Thoracic aorta (tissue), 2 donors: ENCODE data around the gene FXR2. TPM values are rescaled to one million over a fixed set of nuclear protein-coding genes. Genes with fewer than 3 reads are reported as not detected.

Experiments used
- ATAC-seq: fragments of 150-250 bp; one replicate; pipeline ENCODE4 v1.8.0; 2017; ENCODE audit warnings: low read depth; ENCODE audit not compliant: insufficient number of reproducible peaks, low FRiP score
- DNase-seq: peaks from one replicate; pipeline ENCODE4 v3.0.0-alpha.2; 2020; ENCODE audit warnings: low spot score
- H3K27ac ChIP-seq, 2 donors: fragments of 200-600 bp; sonication (generic); 1 replicate in 1 of 2; 2 replicates in 1 of 2; pipeline ENCODE4 v1.5.1; 2016; ENCODE audit warnings: mild to moderate bottlenecking in 2 of 2, moderate library complexity in 2 of 2
- H3K27me3 ChIP-seq: fragments of 200-600 bp; sonication (generic); replicated peaks from 2 replicates; pipeline ENCODE4 v1.6.0; 2016; ENCODE audit warnings: mild to moderate bottlenecking; ENCODE audit not compliant: insufficient read depth
- H3K36me3 ChIP-seq: fragments of 200-600 bp; sonication (generic); one replicate; pipeline ENCODE4 v1.5.1; 2016
- H3K4me1 ChIP-seq, 2 donors: fragments of 200-600 bp; sonication (generic); 1 replicate in 1 of 2; 2 replicates in 1 of 2; pipeline versions ENCODE4 v1.5.1 to v1.6.0; 2016; ENCODE audit warnings: low read depth in 2 of 2, mild to moderate bottlenecking in 1 of 2; ENCODE audit not compliant: control insufficient read depth in 1 of 2
- H3K4me3 ChIP-seq: fragments of 200-600 bp; sonication (generic); 2 replicates; pipeline ENCODE4 v1.5.1; 2016; ENCODE audit warnings: mild to moderate bottlenecking
- H3K9me3 ChIP-seq: fragments of 200-600 bp; sonication (generic); 2 replicates; pipeline ENCODE4 v1.5.1; 2016
- CTCF ChIP-seq: fragments of 200-600 bp; sonication (generic); IDR thresholded peaks from one replicate; pipeline ENCODE4 v1.5.1; 2019; ENCODE audit warnings: antibody characterized with exemption
- total RNA-seq, 2 donors: library from RNA; depleted of rRNA; stranded (reverse); fragments of >200 nt; gene quantifications; one replicate each; pipeline versions ENCODE4 v1.1.0 to v1.2.3, GENCODE V29; 2016

The FXR2 gene
- 10 to 100 TPM; 42.8 to 53.9 TPM for total RNA-seq

- Histone ChIP-seq H3K9me3 (no peaks in the 10 kb centered on the region), H3K4me3 (peak within 1 kb of the TSS; percentile 92), H3K36me3 (peaks cover 4% of the 10 kb centered on the region), H3K27me3 (no peaks in the 10 kb centered on the region), H3K27ac (peak within 1 kb of the TSS; percentile 76 to 84), H3K4me1 (peaks cover 15 to 38% of the 10 kb centered on the region in 2 donors)
- TF ChIP-seq CTCF = peak; percentile 33
- ATAC-seq (peak; percentile 98), DNase-seq (peak; percentile 98)
Measured at GRCh38 chr17:7614425-7615264, at the start of gene FXR2. FXR2 (minus strand) TSS chr17:7614897; CDS start chr17:7614532, 365 bp downstream.

- H3K4me3 ChIP-seq = no peak overlapping the region
- TF ChIP-seq CTCF = no peak
- H3K27me3 ChIP-seq = peaks cover 3% of the 10 kb centered on the region
- H3K36me3 ChIP-seq = no peaks in the 10 kb centered on the region
- ATAC-seq (no peak), DNase-seq (no peak)
- no peaks in the 10 kb centered on the region for H3K9me3 ChIP-seq
- H3K27ac ChIP-seq = no peak overlapping the region
- no peaks in the 10 kb centered on the region for H3K4me1 ChIP-seq
Measured at GRCh38 chr17:7656958-7657609, 42.4 kb upstream of the FXR2 start.

- Histone ChIP-seq H3K4me3 (no peak overlapping the region), H3K9me3 (no peaks in the 10 kb centered on the region), H3K4me1 (peaks cover 12 to 15% of the 10 kb centered on the region in 2 donors), H3K36me3 (no peaks in the 10 kb centered on the region), H3K27ac (no peak overlapping the region), H3K27me3 (peaks cover 18% of the 10 kb centered on the region)
- no peak for DNase-seq
- TF ChIP-seq CTCF = no peak
- no peak for ATAC-seq
Measured at GRCh38 chr17:7655541-7655840, 40.8 kb upstream of the FXR2 start.

GRCh38 chr17:7654832-7655540 is 40.3 kb upstream of the FXR2 start:
- DNase-seq = no peak
- TF ChIP-seq CTCF = no peak
- Histone ChIP-seq H3K36me3 (no peaks in the 10 kb centered on the region), H3K4me1 (peaks cover 14 to 20% of the 10 kb centered on the region in 2 donors), H3K9me3 (no peaks in the 10 kb centered on the region), H3K4me3 (no peak overlapping the region), H3K27me3 (peaks cover 23% of the 10 kb centered on the region), H3K27ac (no peak overlapping the region)
- no peak for ATAC-seq
